Amniotic epithelial cell (primary cell): ENCODE measurements around the gene DDX41.

ENCODE experiments used
- DNase-seq: peaks from one replicate; pipeline ENCODE4 v3.0.0-alpha.2; 2010; ENCODE audit warnings: low read depth

The DDX41 gene

GRCh38 chr5:177483994-177484901 is 32.5 kb downstream of the DDX41 start:
- DNase-seq, result no peak

- no peak for DNase-seq
These were observed 33.7 kb downstream of the DDX41 start for GRCh38 chr5:177483042-177483441.

- DNase-seq, result no peak
These were observed 34.4 kb downstream of the DDX41 start for GRCh38 chr5:177482359-177482795.

- DNase-seq, result peak; percentile 94
These were observed 37.0 kb downstream of the DDX41 start for GRCh38 chr5:177479774-177480173.

- peak; percentile 74 for DNase-seq
These were observed 37.8 kb downstream of the DDX41 start for GRCh38 chr5:177478711-177479646.

- DNase-seq, result no peak
These were observed 38.9 kb downstream of the DDX41 start for GRCh38 chr5:177477701-177478477.

- peak; percentile 52 for DNase-seq
These were observed 40.1 kb downstream of the DDX41 start for GRCh38 chr5:177476531-177477233.

- DNase-seq, result no peak
These were observed 41.0 kb downstream of the DDX41 start for GRCh38 chr5:177475563-177476427.

- DNase-seq, result no peak
These were observed 41.8 kb downstream of the DDX41 start for GRCh38 chr5:177474846-177475562.

- no peak for DNase-seq
These were observed 42.7 kb downstream of the DDX41 start for GRCh38 chr5:177474002-177474476.

GRCh38 chr5:177473443-177474001 is 43.2 kb downstream of the DDX41 start, which contains the start of gene DBN1:
Gene DBN1, minus strand, starts transcription at chr5:177473634. Its CDS starts 113 bp downstream, at chr5:177473521.
- no peak for DNase-seq

GRCh38 chr5:177472460-177473442 is 44.0 kb downstream of the DDX41 start:
- no peak for DNase-seq

GRCh38 chr5:177471610-177472356 is 45.0 kb downstream of the DDX41 start:
- DNase-seq, result no peak

GRCh38 chr5:177470759-177471536 is 45.8 kb downstream of the DDX41 start:
- DNase-seq, result no peak

- DNase-seq, result no peak
These were observed 46.8 kb downstream of the DDX41 start for GRCh38 chr5:177469750-177470525.
